OCI-LY3 (cell line): ENCODE data around the gene PTPN23.

Source experiments
- H2AFZ ChIP-seq: fragments of 200-600, 300-600 bp; shearing (Covaris generic); 2 replicates; pipeline ENCODE4 v1.6.0; 2014; ENCODE audit warnings: antibody characterized with exemption, low read depth, low read length
- H3K27ac ChIP-seq: fragments of 200-600, 300-600 bp; sonication (generic); 2 replicates; pipeline ENCODE4 v1.5.1; 2014; ENCODE audit warnings: mild to moderate bottlenecking, low read length, moderate library complexity, mixed read lengths
- H3K27me3 ChIP-seq: fragments of 200-600, 300-600 bp; sonication (generic); 2 replicates; pipeline ENCODE4 v1.6.1; 2014; ENCODE audit warnings: low read depth, low read length, mixed read lengths
- H3K36me3 ChIP-seq: fragments of 200-600, 300-600 bp; sonication (generic); replicated peaks from 2 replicates; pipeline ENCODE3; 2014; ENCODE audit warnings: low read depth, low read length, mixed read lengths
- H3K4me1 ChIP-seq: fragments of 300-600, 200-600 bp; sonication (generic); 2 replicates; pipeline ENCODE4 v1.6.1; 2014; ENCODE audit warnings: low read length, mixed read lengths
- H3K4me2 ChIP-seq: fragments of 200-600, 300-600 bp; sonication (generic); 2 replicates; pipeline ENCODE4 v1.6.1; 2014; ENCODE audit warnings: low read length, mixed read lengths
- H3K4me3 ChIP-seq: fragments of 300-600, 200-600 bp; sonication (generic); 2 replicates; pipeline ENCODE4 v1.5.1; 2014; ENCODE audit warnings: antibody characterized with exemption, mild to moderate bottlenecking, low read length, moderate library complexity
- H3K79me2 ChIP-seq: fragments of 300-600, 200-600 bp; shearing (Covaris generic); 2 replicates; pipeline ENCODE4 v1.6.1; 2014; ENCODE audit warnings: mild to moderate bottlenecking, low read length, mixed read lengths
- H3K9ac ChIP-seq: fragments of 300-600, 200-600 bp; shearing (Covaris generic); 2 replicates; pipeline ENCODE4 v1.6.0; 2014; ENCODE audit warnings: mild to moderate bottlenecking, low read length, moderate library complexity
- H3K9me3 ChIP-seq: fragments of 200-600, 300-600 bp; shearing (Covaris generic); 2 replicates; pipeline ENCODE4 v1.6.1; 2014; ENCODE audit warnings: low read length, mixed read lengths; ENCODE audit not compliant: insufficient read depth
- H4K20me1 ChIP-seq: fragments of 200-600, 300-600 bp; sonication (generic); 2 replicates; pipeline ENCODE4 v1.6.1; 2016; ENCODE audit warnings: low read length, mixed read lengths; ENCODE audit not compliant: insufficient read depth
- EZH2phosphoT487 ChIP-seq: fragments of 200-600 bp; shearing (Covaris generic); IDR thresholded peaks from 2 replicates; pipeline ENCODE4 v1.6.1; 2018; ENCODE audit warnings: antibody characterized with exemption, mixed run types, low read depth
- TF ChIP-seq, protein P1 (sequence below): fragments of 200-600, 300-600 bp; sonication (generic); IDR thresholded peaks from 2 replicates; pipeline ENCODE4 v1.5.1; 2014; ENCODE audit warnings: antibody characterized with exemption, low read length, low read depth

The PTPN23 gene

DNA sequence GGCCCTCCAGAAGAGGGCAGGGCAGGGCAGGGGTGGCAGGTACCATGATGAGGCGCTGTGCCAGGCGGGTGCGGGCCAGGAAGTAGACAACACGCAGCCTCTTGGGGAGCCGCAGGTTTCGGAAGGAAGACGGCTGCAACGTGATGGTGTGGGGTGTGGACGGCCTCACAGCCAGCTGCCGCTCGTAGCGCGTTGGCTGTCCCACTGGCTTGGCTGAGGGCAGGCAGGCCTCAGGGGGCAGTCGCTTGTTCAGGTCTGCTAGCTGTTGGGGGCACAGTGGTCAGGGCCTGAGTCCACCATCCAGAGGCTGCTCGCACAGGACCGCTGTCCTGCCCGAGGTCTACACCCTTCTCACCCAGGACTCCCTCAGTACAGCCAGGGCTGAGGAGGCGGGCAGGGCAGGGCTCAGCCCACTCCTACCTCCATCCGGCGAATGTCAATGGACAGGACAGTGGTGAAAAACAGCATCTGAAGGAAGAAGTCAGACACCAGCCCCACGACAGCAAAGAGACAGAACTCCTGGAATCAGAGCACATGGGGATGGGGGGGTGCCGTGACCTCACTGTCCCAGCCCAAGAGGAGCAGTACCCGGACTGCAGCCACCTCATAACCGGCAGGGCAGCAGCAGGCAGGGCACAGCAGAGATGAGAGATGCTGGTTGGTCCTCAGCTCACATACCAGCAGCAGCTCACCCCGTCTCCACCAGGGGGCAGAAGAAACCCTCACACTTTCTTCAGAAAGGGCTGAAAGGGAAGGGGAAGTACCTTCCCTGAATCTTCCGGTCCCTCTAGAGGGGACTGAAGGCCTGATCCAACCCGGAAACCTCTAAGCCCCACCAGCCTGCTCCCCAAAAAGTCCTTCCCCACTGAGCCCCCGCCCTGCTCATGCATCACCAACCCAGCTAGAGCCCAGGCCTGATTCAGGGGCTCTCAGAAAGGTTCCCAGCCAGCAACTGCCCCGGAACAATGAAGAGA is 40.0 kb downstream of the PTPN23 start:
- peaks cover 6% of the 10 kb centered on the region for H3K4me1 ChIP-seq
- TF ChIP-seq, protein P1, sequence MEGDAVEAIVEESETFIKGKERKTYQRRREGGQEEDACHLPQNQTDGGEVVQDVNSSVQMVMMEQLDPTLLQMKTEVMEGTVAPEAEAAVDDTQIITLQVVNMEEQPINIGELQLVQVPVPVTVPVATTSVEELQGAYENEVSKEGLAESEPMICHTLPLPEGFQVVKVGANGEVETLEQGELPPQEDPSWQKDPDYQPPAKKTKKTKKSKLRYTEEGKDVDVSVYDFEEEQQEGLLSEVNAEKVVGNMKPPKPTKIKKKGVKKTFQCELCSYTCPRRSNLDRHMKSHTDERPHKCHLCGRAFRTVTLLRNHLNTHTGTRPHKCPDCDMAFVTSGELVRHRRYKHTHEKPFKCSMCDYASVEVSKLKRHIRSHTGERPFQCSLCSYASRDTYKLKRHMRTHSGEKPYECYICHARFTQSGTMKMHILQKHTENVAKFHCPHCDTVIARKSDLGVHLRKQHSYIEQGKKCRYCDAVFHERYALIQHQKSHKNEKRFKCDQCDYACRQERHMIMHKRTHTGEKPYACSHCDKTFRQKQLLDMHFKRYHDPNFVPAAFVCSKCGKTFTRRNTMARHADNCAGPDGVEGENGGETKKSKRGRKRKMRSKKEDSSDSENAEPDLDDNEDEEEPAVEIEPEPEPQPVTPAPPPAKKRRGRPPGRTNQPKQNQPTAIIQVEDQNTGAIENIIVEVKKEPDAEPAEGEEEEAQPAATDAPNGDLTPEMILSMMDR: peak; percentile 94
- no peak for TF ChIP-seq EZH2phosphoT487
- no peaks in the 10 kb centered on the region for H4K20me1 ChIP-seq
- peak overlapping the region; percentile 66 for H3K4me2 ChIP-seq
- H3K79me2 ChIP-seq: no peaks in the 10 kb centered on the region; the same call in 1 of the 2 replicates
- peak overlapping the region; percentile 75 for H3K27ac ChIP-seq
- peak overlapping the region; percentile 74 for H2AFZ ChIP-seq
- peaks cover 33% of the 10 kb centered on the region for H3K36me3 ChIP-seq
- peak overlapping the region; percentile 65 for H3K9ac ChIP-seq
- H3K9me3 ChIP-seq: no peaks in the 10 kb centered on the region
- peak overlapping the region; percentile 51 for H3K4me3 ChIP-seq
- no peaks in the 10 kb centered on the region for H3K27me3 ChIP-seq

DNA sequence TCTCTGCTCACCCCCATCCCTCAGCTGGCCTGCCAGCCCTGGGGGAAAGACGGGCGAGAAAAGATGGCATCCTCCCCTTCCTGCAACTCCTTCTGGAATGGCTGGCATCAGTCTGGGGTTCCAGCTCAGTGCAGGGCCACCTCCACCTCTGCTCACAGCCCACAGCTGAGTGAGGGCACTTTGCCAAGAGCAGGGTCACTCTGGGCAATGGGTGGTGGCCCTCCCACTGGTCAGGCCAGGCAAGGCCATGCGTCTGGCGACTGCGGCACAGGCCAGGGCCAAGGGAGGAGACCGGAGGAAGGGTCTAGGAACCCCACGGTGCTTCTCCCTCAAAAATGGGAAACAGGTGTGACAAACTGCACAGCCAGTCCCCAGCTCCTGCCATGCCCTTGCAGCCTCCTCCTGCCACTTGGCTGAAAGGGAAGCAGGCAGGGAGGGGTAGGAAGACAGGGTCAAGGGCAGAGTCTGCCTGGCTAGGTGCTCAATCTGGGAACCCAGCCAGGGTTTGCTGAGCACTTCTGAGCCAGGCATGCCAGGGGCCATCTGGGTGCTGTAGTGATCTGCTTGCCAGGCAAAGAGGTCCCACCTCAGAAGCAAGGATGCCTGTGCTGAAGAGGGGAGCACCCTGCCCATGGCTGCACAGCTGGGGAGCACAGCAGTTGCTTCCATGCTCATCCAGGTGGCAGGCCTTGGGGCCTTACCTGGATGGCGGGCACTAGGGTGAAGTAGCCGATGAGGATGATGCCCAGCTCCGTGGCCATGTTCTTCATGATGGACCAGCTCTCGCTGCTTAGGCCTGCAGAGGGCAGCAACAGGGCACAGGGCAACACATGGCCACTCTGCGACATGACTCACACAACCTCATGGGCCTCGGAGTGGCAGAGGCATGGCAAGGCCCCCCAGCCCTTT is 41.2 kb downstream of the PTPN23 start:
- H3K9ac ChIP-seq: peak overlapping the region; percentile 65; the same call in 1 of the 2 replicates
- H4K20me1 ChIP-seq: no peaks in the 10 kb centered on the region
- TF ChIP-seq EZH2phosphoT487: no peak
- TF ChIP-seq, protein P1: peak; percentile 40
- peak overlapping the region; percentile 75 for H3K27ac ChIP-seq
- H2AFZ ChIP-seq: peak overlapping the region; percentile 74
- H3K27me3 ChIP-seq: no peaks in the 10 kb centered on the region
- no peaks in the 10 kb centered on the region for H3K9me3 ChIP-seq
- H3K4me3 ChIP-seq: no peak overlapping the region
- peak overlapping the region; percentile 66 for H3K4me2 ChIP-seq
- H3K36me3 ChIP-seq: peaks cover 33% of the 10 kb centered on the region
- H3K4me1 ChIP-seq: peaks cover 6% of the 10 kb centered on the region
- H3K79me2 ChIP-seq: no peaks in the 10 kb centered on the region; the same call in 1 of the 2 replicates

DNA sequence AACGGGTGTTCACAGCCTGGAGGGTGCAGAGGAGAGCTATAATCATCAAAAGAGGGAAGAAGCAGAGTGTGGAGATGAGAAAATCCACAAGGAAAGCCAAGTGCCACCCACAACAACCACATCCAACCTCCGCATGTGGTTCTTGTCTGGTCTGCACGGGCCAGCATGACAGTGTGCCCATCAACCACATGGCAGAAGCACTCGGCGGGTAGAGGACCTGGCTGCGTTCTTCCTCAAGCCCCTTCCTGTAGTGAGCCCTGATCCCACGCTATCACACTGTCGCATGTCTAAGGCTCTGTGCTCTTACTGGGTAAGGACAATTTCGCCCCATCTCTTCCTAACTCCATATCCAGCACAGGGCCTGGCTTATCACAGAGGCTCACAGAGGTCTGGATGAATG is 41.9 kb downstream of the PTPN23 start:
- no peaks in the 10 kb centered on the region; the same call in 1 of the 2 replicates for H3K79me2 ChIP-seq
- no peak for TF ChIP-seq EZH2phosphoT487
- H3K27ac ChIP-seq: no peak overlapping the region
- H2AFZ ChIP-seq: no peak overlapping the region
- H3K9me3 ChIP-seq: no peaks in the 10 kb centered on the region
- no peaks in the 10 kb centered on the region for H3K27me3 ChIP-seq
- no peaks in the 10 kb centered on the region for H4K20me1 ChIP-seq
- peaks cover 36% of the 10 kb centered on the region for H3K36me3 ChIP-seq
- no peak overlapping the region for H3K9ac ChIP-seq
- H3K4me1 ChIP-seq: peaks cover 6% of the 10 kb centered on the region
- no peak overlapping the region for H3K4me2 ChIP-seq
- no peak overlapping the region for H3K4me3 ChIP-seq

DNA sequence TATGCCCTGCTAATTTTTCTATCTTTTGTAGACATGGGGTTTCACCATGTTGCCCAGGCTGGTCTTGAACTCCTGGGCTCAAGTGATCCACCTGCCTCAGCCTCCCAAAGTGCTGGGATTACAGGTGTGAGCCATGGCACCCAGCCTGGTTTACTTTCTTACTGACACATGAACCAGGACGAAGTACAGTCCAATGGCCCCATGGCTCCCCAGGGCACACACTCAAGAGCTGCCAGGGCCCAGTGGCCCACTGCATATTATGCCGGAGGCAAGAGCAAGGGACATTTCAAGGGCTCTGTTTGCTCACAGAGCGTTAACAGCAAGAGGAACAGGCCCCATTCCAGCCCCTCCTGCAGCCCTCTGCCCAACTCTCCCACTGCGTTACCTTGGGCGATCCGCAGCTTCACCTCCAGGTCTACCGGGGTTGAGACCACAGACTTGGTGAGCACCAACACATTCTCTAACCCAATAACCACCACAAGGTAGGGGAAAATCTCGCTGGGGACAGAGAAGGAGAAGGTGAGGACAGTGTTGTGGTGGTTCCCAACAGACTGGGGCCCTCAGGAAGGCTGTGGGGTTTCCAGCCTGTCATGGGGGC is 42.8 kb downstream of the PTPN23 start:
- H3K4me1 ChIP-seq: peaks cover 6% of the 10 kb centered on the region
- TF ChIP-seq, protein P1: no peak
- TF ChIP-seq EZH2phosphoT487: no peak
- H2AFZ ChIP-seq: no peak overlapping the region
- H3K4me3 ChIP-seq: no peak overlapping the region
- H3K27ac ChIP-seq: no peak overlapping the region
- no peaks in the 10 kb centered on the region for H3K27me3 ChIP-seq
- peaks cover 42% of the 10 kb centered on the region for H3K36me3 ChIP-seq
- H3K9ac ChIP-seq: no peak overlapping the region
- no peaks in the 10 kb centered on the region; the same call in 1 of the 2 replicates for H3K79me2 ChIP-seq
- no peaks in the 10 kb centered on the region for H4K20me1 ChIP-seq
- no peak overlapping the region for H3K4me2 ChIP-seq
- no peaks in the 10 kb centered on the region for H3K9me3 ChIP-seq
